Measurements from ENCODE around the gene GLRX2.
"Not testable (repeated sequence)": the region's sequence is repeated elsewhere in the genome, so short reads cannot be mapped to it uniquely, and the experiment has no call there.

The GLRX2 gene

GRCh38 chr1:193104907-193105820 is at the start of gene GLRX2:
Gene GLRX2, minus strand, starts transcription at chr1:193105414. Its CDS starts 32 bp downstream, at chr1:193105382.
- DNase-seq (ENCODE audit: low spot score), result peak; percentile 72

GRCh38 chr1:193144999-193145398 is 39.8 kb upstream of the GLRX2 start:
- DNase-seq (ENCODE audit: low spot score), result no peak

- DNase-seq (ENCODE audit: low spot score), result no peak
Observed at GRCh38 chr1:193144361-193144938, 39.2 kb upstream of the GLRX2 start.

GRCh38 chr1:193143285-193143684 is 38.1 kb upstream of the GLRX2 start:
- peak; percentile 16 for DNase-seq (ENCODE audit: low spot score)

GRCh38 chr1:193142409-193142808 is 37.2 kb upstream of the GLRX2 start:
- no peak for DNase-seq (ENCODE audit: low spot score)

- DNase-seq (ENCODE audit: low spot score), result peak; percentile 26
Observed at GRCh38 chr1:193141804-193142203, 36.6 kb upstream of the GLRX2 start.

- DNase-seq (ENCODE audit: low spot score), result no peak
Observed at GRCh38 chr1:193140254-193140653, 35.0 kb upstream of the GLRX2 start.

- DNase-seq (ENCODE audit: low spot score), result no peak
Observed at GRCh38 chr1:193131266-193131860, 26.1 kb upstream of the GLRX2 start.

GRCh38 chr1:193125369-193125768 is 20.2 kb upstream of the GLRX2 start:
- DNase-seq (ENCODE audit: low spot score), result no peak

- DNase-seq (ENCODE audit: low spot score), result no peak
Observed at GRCh38 chr1:193123751-193124150, 18.5 kb upstream of the GLRX2 start.

GRCh38 chr1:193121616-193122593 is 16.7 kb upstream of the GLRX2 start, which contains the start of gene CDC73:
Gene CDC73, plus strand, starts transcription at chr1:193122031. Its CDS starts 170 bp downstream, at chr1:193122201.
- DNase-seq (ENCODE audit: low spot score), result peak; percentile 99

GRCh38 chr1:193120604-193121166 is 15.5 kb upstream of the GLRX2 start:
- no peak for DNase-seq (ENCODE audit: low spot score)

GRCh38 chr1:193118803-193119730 is 13.9 kb upstream of the GLRX2 start:
- no peak for DNase-seq (ENCODE audit: low spot score)

GRCh38 chr1:193118194-193118593 is 13.0 kb upstream of the GLRX2 start:
- no peak for DNase-seq (ENCODE audit: low spot score)

- DNase-seq (ENCODE audit: low spot score), result not testable (repeated sequence)
Observed at GRCh38 chr1:193117167-193117566, 12.0 kb upstream of the GLRX2 start.

- no peak for DNase-seq (ENCODE audit: low spot score)
Observed at GRCh38 chr1:193115629-193116227, 10.5 kb upstream of the GLRX2 start.

GRCh38 chr1:193114485-193115095 is 9.4 kb upstream of the GLRX2 start:
- DNase-seq (ENCODE audit: low spot score), result no peak

GRCh38 chr1:193113992-193114332 is 8.7 kb upstream of the GLRX2 start:
- no peak for DNase-seq (ENCODE audit: low spot score)

- no peak for DNase-seq (ENCODE audit: low spot score)
Observed at GRCh38 chr1:193113258-193113991, 8.2 kb upstream of the GLRX2 start.
